ENCODE data around the gene RFX1.

DNA sequence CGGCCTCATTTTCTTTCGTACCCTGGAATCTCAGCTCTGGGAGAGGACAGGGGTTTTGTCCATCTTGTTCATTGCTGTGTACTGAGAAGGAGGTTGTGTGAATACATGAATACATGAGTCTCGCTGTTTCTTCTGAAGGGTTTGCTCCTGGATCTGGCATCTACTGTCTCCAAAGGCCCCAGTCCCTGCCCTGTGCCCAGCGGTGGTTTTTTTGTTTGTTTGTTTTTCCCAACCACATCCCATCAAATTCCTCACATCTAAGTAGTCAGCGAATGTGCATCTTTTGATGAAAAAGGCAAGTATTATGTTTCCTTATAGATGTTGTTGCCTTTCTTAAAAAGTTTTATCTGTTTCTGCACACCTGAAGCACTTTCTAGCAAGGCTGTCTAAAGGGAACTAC is 41.3 kb downstream of the RFX1 start:
- no peak for TF ChIP-seq POLR2A (IDR thresholded peaks at IDR 0.05)
- TF ChIP-seq, protein P1, sequence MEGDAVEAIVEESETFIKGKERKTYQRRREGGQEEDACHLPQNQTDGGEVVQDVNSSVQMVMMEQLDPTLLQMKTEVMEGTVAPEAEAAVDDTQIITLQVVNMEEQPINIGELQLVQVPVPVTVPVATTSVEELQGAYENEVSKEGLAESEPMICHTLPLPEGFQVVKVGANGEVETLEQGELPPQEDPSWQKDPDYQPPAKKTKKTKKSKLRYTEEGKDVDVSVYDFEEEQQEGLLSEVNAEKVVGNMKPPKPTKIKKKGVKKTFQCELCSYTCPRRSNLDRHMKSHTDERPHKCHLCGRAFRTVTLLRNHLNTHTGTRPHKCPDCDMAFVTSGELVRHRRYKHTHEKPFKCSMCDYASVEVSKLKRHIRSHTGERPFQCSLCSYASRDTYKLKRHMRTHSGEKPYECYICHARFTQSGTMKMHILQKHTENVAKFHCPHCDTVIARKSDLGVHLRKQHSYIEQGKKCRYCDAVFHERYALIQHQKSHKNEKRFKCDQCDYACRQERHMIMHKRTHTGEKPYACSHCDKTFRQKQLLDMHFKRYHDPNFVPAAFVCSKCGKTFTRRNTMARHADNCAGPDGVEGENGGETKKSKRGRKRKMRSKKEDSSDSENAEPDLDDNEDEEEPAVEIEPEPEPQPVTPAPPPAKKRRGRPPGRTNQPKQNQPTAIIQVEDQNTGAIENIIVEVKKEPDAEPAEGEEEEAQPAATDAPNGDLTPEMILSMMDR (IDR thresholded peaks at IDR 0.05): no peak
- TF ChIP-seq POLR2AphosphoS5 (IDR thresholded peaks at IDR 0.05): no peak
